ENCODE measurements around the gene FARS2. TPM values are rescaled to one million over a fixed set of nuclear protein-coding genes. Genes with fewer than 3 reads are reported as not detected.

FARS2 gene
- polyA plus RNA-seq, 1 donor from 2014 or later = 11.9 TPM

DNA sequence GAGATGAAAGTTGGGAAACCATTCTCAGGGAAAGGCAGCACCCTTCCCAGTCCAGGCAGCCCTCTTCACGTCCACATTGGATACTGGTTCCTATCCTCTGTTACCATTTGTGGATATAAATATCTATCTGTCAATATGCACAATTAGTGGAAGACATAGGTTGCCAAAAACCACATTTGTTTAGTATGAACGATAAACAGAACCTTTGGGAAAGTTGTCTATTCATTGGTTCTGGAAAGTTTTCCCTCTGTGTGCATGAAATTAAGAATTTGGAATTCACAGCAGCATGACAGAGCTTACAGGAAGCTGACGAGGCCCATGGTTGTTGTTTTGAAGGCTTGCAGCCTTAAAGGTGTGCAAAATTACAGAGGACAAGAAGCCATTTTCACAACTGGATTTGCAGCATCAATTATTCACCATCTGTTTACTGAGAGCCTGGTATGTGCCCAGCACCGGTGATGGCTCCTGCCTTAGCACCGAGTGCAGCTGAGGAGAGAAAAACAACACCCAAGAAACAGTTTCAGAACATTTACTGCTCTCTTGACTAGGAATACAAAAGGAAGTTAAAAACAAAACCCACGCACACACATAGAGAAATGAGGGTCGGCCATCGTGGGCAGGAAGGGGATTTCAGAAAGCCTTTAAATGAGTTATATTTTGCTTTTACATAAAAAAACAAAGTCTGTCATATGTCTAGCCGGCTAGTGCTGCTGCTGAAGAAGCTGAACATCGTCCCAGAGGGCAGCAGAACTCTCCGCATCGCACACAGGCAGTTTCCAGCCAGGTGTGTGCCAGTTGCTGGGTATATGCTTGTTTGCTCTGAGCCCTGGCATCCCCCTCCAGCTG lies 319.6 kb downstream of the FARS2 start:
- H3K4me3 ChIP-seq (ENCODE audit: low read length) = no peak overlapping the region
- no peak for TF ChIP-seq POLR2AphosphoS5 (IDR thresholded peaks at IDR 0.05)
- TF ChIP-seq EZH2 (IDR thresholded peaks at IDR 0.05; ENCODE audit: borderline replicate concordance, insufficient read depth, low read length, poor library complexity, severe bottlenecking) = no peak
- no peak for TF ChIP-seq RAD21 (conservative IDR thresholded peaks at IDR 0.05)
- no peak for TF ChIP-seq EP300 (conservative IDR thresholded peaks at IDR 0.05; ENCODE audit: poor library complexity, severe bottlenecking)
- no peak for TF ChIP-seq SMC3 (conservative IDR thresholded peaks at IDR 0.05; ENCODE audit: poor library complexity)
- TF ChIP-seq MXI1 (conservative IDR thresholded peaks at IDR 0.05; ENCODE audit: poor library complexity, severe bottlenecking) = no peak
- TF ChIP-seq, protein P1, sequence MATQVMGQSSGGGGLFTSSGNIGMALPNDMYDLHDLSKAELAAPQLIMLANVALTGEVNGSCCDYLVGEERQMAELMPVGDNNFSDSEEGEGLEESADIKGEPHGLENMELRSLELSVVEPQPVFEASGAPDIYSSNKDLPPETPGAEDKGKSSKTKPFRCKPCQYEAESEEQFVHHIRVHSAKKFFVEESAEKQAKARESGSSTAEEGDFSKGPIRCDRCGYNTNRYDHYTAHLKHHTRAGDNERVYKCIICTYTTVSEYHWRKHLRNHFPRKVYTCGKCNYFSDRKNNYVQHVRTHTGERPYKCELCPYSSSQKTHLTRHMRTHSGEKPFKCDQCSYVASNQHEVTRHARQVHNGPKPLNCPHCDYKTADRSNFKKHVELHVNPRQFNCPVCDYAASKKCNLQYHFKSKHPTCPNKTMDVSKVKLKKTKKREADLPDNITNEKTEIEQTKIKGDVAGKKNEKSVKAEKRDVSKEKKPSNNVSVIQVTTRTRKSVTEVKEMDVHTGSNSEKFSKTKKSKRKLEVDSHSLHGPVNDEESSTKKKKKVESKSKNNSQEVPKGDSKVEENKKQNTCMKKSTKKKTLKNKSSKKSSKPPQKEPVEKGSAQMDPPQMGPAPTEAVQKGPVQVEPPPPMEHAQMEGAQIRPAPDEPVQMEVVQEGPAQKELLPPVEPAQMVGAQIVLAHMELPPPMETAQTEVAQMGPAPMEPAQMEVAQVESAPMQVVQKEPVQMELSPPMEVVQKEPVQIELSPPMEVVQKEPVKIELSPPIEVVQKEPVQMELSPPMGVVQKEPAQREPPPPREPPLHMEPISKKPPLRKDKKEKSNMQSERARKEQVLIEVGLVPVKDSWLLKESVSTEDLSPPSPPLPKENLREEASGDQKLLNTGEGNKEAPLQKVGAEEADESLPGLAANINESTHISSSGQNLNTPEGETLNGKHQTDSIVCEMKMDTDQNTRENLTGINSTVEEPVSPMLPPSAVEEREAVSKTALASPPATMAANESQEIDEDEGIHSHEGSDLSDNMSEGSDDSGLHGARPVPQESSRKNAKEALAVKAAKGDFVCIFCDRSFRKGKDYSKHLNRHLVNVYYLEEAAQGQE (IDR thresholded peaks at IDR 0.05; ENCODE audit: borderline replicate concordance) = no peak
- TF ChIP-seq, protein P2, sequence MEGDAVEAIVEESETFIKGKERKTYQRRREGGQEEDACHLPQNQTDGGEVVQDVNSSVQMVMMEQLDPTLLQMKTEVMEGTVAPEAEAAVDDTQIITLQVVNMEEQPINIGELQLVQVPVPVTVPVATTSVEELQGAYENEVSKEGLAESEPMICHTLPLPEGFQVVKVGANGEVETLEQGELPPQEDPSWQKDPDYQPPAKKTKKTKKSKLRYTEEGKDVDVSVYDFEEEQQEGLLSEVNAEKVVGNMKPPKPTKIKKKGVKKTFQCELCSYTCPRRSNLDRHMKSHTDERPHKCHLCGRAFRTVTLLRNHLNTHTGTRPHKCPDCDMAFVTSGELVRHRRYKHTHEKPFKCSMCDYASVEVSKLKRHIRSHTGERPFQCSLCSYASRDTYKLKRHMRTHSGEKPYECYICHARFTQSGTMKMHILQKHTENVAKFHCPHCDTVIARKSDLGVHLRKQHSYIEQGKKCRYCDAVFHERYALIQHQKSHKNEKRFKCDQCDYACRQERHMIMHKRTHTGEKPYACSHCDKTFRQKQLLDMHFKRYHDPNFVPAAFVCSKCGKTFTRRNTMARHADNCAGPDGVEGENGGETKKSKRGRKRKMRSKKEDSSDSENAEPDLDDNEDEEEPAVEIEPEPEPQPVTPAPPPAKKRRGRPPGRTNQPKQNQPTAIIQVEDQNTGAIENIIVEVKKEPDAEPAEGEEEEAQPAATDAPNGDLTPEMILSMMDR (IDR thresholded peaks at IDR 0.05; ENCODE audit: poor library complexity, severe bottlenecking) = no peak
- no peak for TF ChIP-seq TAF1 (IDR thresholded peaks at IDR 0.05; ENCODE audit: low read depth)

DNA sequence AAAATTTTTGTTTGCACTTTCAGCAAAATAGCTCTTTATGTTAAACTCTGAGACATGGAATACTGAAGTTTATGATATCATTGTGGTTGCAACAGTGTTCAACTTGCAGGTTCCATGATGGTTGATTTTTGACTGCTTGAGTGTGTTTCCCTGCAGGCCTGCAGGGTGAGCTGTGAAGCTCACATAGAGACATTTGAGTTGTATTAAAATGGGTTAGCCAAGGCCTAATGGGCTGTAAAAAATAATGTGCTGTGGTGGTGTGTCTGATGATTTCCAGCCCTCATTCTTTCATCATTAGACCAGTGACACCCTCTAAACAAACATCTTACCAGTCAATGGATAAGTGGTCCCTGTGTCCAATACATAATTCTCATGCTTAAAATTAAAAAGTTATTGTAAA lies 321.4 kb downstream of the FARS2 start:
- Histone ChIP-seq H3K27me3 (ENCODE audit: insufficient read depth, low read depth, low read length) (no peaks in the 10 kb centered on the region), H4K20me1 (ENCODE audit: insufficient read depth) (no peaks in the 10 kb centered on the region), H3K9me2 (ENCODE audit: insufficient read depth, low read length) (no peaks in the 10 kb centered on the region), H3F3A (ENCODE audit: insufficient read depth, low read length, poor library complexity, severe bottlenecking) (no peaks in the 10 kb centered on the region), H3K9me3 (ENCODE audit: low read length) (peaks cover 4% of the 10 kb centered on the region), H3K9ac (ENCODE audit: low read length) (no peak overlapping the region), H3K27ac (ENCODE audit: low read length) (no peak overlapping the region), H2AFZ (ENCODE audit: low read depth, low read length) (no peak overlapping the region), H3K4me3 (ENCODE audit: low read length) (no peak overlapping the region), H3K4me2 (ENCODE audit: low read length) (no peak overlapping the region), H3K36me3 (ENCODE audit: insufficient read depth, low read length) (no peaks in the 10 kb centered on the region), H3K79me2 (replicated peaks; ENCODE audit: insufficient read depth, low read length) (no peaks in the 10 kb centered on the region)
- TF ChIP-seq POLR2AphosphoS5 (IDR thresholded peaks at IDR 0.05) (no peak), EP300 (conservative IDR thresholded peaks at IDR 0.05; ENCODE audit: poor library complexity, severe bottlenecking) (no peak), TAF1 (IDR thresholded peaks at IDR 0.05; ENCODE audit: low read depth) (no peak), SMC3 (conservative IDR thresholded peaks at IDR 0.05; ENCODE audit: poor library complexity) (no peak), MXI1 (conservative IDR thresholded peaks at IDR 0.05; ENCODE audit: poor library complexity, severe bottlenecking) (no peak), RAD21 (conservative IDR thresholded peaks at IDR 0.05) (no peak), EZH2 (IDR thresholded peaks at IDR 0.05; ENCODE audit: borderline replicate concordance, insufficient read depth, low read length, poor library complexity, severe bottlenecking) (no peak)
- TF ChIP-seq, protein P2 (IDR thresholded peaks at IDR 0.05; ENCODE audit: poor library complexity, severe bottlenecking) = no peak
- TF ChIP-seq, protein P1 (IDR thresholded peaks at IDR 0.05; ENCODE audit: borderline replicate concordance) = no peak

More for the DNA sequence above, 319.6 kb downstream of the FARS2 start:
- H3K4me2 ChIP-seq (ENCODE audit: low read length) = no peak overlapping the region
- H3K9ac ChIP-seq (ENCODE audit: low read length) = no peak overlapping the region
- H3K36me3 ChIP-seq (ENCODE audit: insufficient read depth, low read length) = no peaks in the 10 kb centered on the region
- no peaks in the 10 kb centered on the region for H4K20me1 ChIP-seq (ENCODE audit: insufficient read depth)
- no peak overlapping the region for H2AFZ ChIP-seq (ENCODE audit: low read depth, low read length)
- H3K9me3 ChIP-seq (ENCODE audit: low read length) = no peaks in the 10 kb centered on the region
- H3F3A ChIP-seq (ENCODE audit: insufficient read depth, low read length, poor library complexity, severe bottlenecking) = no peaks in the 10 kb centered on the region
- no peak overlapping the region for H3K27ac ChIP-seq (ENCODE audit: low read length)
- H3K9me2 ChIP-seq (ENCODE audit: insufficient read depth, low read length) = no peaks in the 10 kb centered on the region
- H3K27me3 ChIP-seq (ENCODE audit: insufficient read depth, low read depth, low read length) = no peaks in the 10 kb centered on the region
- no peaks in the 10 kb centered on the region for H3K79me2 ChIP-seq (replicated peaks; ENCODE audit: insufficient read depth, low read length)
